Transverse colon (tissue), 4 donors: ENCODE measurements around the gene IPO4.

Experiments used
- EP300 ChIP-seq: sonication (generic); formaldehyde crosslinking; IDR thresholded peaks from one replicate; pipeline ENCODE4 v1.6.1; 2017; ENCODE audit warnings: antibody characterized with exemption, low read depth
- POLR2A ChIP-seq: fragments of 450-650 bp; IDR thresholded peaks from one replicate; pipeline ENCODE4 v1.6.1; 2016; ENCODE audit warnings: antibody characterized with exemption, mild to moderate bottlenecking, moderate library complexity
- POLR2AphosphoS5 ChIP-seq, 3 donors: sonication (generic); formaldehyde crosslinking; IDR thresholded peaks; one replicate each; pipeline ENCODE4 v1.6.1; 2016; ENCODE audit warnings: antibody characterized with exemption in 3 of 3
- TF ChIP-seq, protein P1 (sequence below), 5 experiments: fragments of 200-600 bp in 3 of 5; fragments of 450-650 bp in 2 of 5; sonication (generic) in 3 of 5; IDR thresholded peaks; 1 replicate in 2 of 5; 2 replicates in 3 of 5; pipeline ENCODE4 v1.5.1; 2016 to 2017; ENCODE audit warnings: antibody characterized with exemption in 5 of 5, inconsistent platforms in 3 of 5, mild to moderate bottlenecking in 2 of 5, moderate library complexity in 1 of 5

DNA sequence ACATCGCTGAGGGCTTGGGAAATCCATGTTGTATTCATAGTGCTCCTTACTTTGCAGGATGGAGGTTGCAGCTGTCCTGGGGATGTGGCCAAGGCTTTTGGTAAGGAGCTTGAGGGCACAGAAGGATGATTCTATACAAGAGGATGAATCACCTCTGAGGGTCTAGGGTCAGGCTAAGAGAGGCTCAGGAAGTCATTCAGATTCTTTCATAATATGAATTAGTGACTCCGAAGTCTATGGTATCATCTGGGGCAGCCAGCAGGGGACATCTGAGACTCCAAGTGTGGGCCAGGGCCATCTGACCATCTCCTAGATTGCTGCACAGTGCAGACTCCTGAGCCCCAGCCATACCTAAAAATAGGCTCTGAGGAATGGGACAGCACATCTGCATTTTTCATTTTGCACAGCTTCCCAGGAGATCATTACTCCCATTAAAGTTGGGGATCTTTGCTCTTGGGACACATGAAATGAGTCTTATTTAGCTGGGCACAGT is 48.9 kb upstream of the IPO4 start:
- TF ChIP-seq, protein P1, sequence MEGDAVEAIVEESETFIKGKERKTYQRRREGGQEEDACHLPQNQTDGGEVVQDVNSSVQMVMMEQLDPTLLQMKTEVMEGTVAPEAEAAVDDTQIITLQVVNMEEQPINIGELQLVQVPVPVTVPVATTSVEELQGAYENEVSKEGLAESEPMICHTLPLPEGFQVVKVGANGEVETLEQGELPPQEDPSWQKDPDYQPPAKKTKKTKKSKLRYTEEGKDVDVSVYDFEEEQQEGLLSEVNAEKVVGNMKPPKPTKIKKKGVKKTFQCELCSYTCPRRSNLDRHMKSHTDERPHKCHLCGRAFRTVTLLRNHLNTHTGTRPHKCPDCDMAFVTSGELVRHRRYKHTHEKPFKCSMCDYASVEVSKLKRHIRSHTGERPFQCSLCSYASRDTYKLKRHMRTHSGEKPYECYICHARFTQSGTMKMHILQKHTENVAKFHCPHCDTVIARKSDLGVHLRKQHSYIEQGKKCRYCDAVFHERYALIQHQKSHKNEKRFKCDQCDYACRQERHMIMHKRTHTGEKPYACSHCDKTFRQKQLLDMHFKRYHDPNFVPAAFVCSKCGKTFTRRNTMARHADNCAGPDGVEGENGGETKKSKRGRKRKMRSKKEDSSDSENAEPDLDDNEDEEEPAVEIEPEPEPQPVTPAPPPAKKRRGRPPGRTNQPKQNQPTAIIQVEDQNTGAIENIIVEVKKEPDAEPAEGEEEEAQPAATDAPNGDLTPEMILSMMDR (IDR thresholded peaks at IDR 0.05): no peak
- TF ChIP-seq EP300 (no peak), POLR2A (no peak), POLR2AphosphoS5 (IDR thresholded peaks at IDR 0.05) (no peak)
